OCI-LY1 (cell line): ENCODE measurements around the gene TMEM131.

Experiments
- H2AFZ ChIP-seq: fragments of 200-600 bp; sonication (generic), shearing (Covaris generic); 2 replicates; pipeline ENCODE4 v1.6.0; 2014; ENCODE audit warnings: antibody characterized with exemption, mild to moderate bottlenecking, low read length
- H3F3A ChIP-seq: fragments of 200-600 bp; sonication (generic), shearing (Covaris generic); 2 replicates; pipeline ENCODE4 v1.6.0; 2014; ENCODE audit warnings: mild to moderate bottlenecking, antibody characterized with exemption, low read length, moderate library complexity; ENCODE audit not compliant: insufficient read depth
- H3K27ac ChIP-seq: fragments of 200-600 bp; sonication (generic); 2 replicates; pipeline ENCODE4 v1.5.1; 2014; ENCODE audit warnings: low read length, mixed run types, mild to moderate bottlenecking, low read depth; ENCODE audit not compliant: poor library complexity, severe bottlenecking
- H3K27me3 ChIP-seq: fragments of 200-600 bp; sonication (generic); 2 replicates; pipeline ENCODE4 v1.6.0; 2014; ENCODE audit warnings: antibody characterized with exemption, mild to moderate bottlenecking, low read length, moderate library complexity; ENCODE audit not compliant: insufficient read depth
- H3K36me3 ChIP-seq: fragments of 200-600 bp; sonication (generic); 2 replicates; pipeline ENCODE4 v1.6.1; 2014; ENCODE audit warnings: mild to moderate bottlenecking, antibody characterized with exemption, low read length, moderate library complexity, mixed read lengths; ENCODE audit not compliant: insufficient read depth
- H3K4me1 ChIP-seq: fragments of 200-600 bp; sonication (generic); 2 replicates; pipeline ENCODE4 v1.5.1; 2014; ENCODE audit warnings: mild to moderate bottlenecking, low read length, moderate library complexity; ENCODE audit not compliant: insufficient read depth, severe bottlenecking
- H3K4me2 ChIP-seq: fragments of 200-600 bp; sonication (generic), shearing (Covaris generic); 2 replicates; pipeline ENCODE4 v1.6.1; 2014; ENCODE audit warnings: low read length
- H3K4me3 ChIP-seq: fragments of 200-600 bp; sonication (generic); 2 replicates; pipeline ENCODE4 v1.5.1; 2014; ENCODE audit warnings: low read length, low read depth, mild to moderate bottlenecking, mixed read lengths; ENCODE audit not compliant: poor library complexity, severe bottlenecking
- H3K79me2 ChIP-seq: fragments of 200-600 bp; shearing (Covaris generic); 2 replicates; pipeline ENCODE4 v1.6.1; 2016; ENCODE audit warnings: mixed run types, low read length, mixed read lengths; ENCODE audit not compliant: insufficient read depth
- H3K9ac ChIP-seq: fragments of 200-600 bp; sonication (generic), shearing (Covaris generic); 2 replicates; pipeline ENCODE4 v1.6.1; 2014; ENCODE audit warnings: mild to moderate bottlenecking, low read length, mixed read lengths
- H3K9me2 ChIP-seq: fragments of 200-600 bp; sonication (generic), shearing (Covaris generic); 2 replicates; pipeline ENCODE4 v1.6.1; 2014; ENCODE audit warnings: low read depth, mild to moderate bottlenecking, low read length, mixed read lengths
- H3K9me3 ChIP-seq: fragments of 200-600 bp; shearing (Covaris generic); 2 replicates; pipeline ENCODE4 v1.6.1; 2014; ENCODE audit warnings: low read length, mixed read lengths
- H4K20me1 ChIP-seq: fragments of 200-600 bp; sonication (generic), shearing (Covaris generic); 2 replicates; pipeline ENCODE4 v1.6.0; 2016; ENCODE audit warnings: mild to moderate bottlenecking, low read length; ENCODE audit not compliant: insufficient read depth
- EZH2 ChIP-seq: fragments of 200-600 bp; sonication (generic), shearing (Covaris generic); IDR thresholded peaks from 2 replicates; pipeline ENCODE4 v1.8.0; 2017; ENCODE audit warnings: borderline replicate concordance, mixed run types, mild to moderate bottlenecking, antibody characterized with exemption, low read length, moderate library complexity, mixed read lengths
- TF ChIP-seq, protein P1 (sequence below): fragments of 200-600 bp; sonication (generic), shearing (Covaris generic); IDR thresholded peaks from 2 replicates; pipeline ENCODE4 v1.5.1; 2017; ENCODE audit warnings: mild to moderate bottlenecking, antibody characterized with exemption, low read length, moderate library complexity, mixed read lengths

TMEM131 gene

DNA sequence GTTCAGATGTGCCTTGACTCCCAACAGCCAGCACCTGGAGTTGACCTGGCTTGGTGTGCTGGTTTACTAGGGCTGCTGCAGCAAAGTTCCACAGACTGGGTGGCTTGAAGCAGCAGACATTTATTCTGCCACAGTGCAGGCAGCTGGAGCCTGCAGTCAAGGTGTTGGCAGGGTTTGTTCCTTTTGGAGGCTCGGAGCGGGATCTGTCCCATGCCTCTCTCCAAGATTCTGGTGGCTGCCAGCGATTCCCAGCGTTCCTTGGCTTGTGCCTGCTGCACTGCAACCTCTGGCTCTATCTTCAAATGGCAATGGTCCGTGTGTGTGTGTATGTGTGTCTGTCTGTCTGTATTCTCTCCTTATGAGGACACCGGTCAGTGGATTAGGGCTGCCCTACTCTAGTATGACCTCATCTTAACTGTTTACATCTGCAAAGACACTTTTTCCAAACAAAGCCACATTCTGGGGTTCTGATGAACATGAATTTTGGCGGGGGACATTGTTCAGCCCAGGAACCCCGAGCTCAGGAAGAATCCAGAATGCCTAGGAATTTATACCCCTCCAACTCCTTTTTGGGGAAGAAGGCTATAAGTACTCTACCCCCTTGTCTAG is 44.7 kb upstream of the TMEM131 start:
- no peak for TF ChIP-seq EZH2
- TF ChIP-seq, protein P1, sequence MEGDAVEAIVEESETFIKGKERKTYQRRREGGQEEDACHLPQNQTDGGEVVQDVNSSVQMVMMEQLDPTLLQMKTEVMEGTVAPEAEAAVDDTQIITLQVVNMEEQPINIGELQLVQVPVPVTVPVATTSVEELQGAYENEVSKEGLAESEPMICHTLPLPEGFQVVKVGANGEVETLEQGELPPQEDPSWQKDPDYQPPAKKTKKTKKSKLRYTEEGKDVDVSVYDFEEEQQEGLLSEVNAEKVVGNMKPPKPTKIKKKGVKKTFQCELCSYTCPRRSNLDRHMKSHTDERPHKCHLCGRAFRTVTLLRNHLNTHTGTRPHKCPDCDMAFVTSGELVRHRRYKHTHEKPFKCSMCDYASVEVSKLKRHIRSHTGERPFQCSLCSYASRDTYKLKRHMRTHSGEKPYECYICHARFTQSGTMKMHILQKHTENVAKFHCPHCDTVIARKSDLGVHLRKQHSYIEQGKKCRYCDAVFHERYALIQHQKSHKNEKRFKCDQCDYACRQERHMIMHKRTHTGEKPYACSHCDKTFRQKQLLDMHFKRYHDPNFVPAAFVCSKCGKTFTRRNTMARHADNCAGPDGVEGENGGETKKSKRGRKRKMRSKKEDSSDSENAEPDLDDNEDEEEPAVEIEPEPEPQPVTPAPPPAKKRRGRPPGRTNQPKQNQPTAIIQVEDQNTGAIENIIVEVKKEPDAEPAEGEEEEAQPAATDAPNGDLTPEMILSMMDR = no peak
- no peaks in the 10 kb centered on the region for H3K9me2 ChIP-seq
- H2AFZ ChIP-seq = no peak overlapping the region
- H3K27me3 ChIP-seq = no peaks in the 10 kb centered on the region
- no peak overlapping the region for H3K4me2 ChIP-seq
- no peaks in the 10 kb centered on the region for H3K79me2 ChIP-seq
- H4K20me1 ChIP-seq = no peaks in the 10 kb centered on the region
- peak overlapping the region; percentile 74 for H3K27ac ChIP-seq
- no peak overlapping the region for H3K9ac ChIP-seq
- H3K36me3 ChIP-seq = no peaks in the 10 kb centered on the region
- H3K4me3 ChIP-seq = no peak overlapping the region
- H3K9me3 ChIP-seq = peaks cover under 1% of the 10 kb centered on the region; the same call in 1 of the 2 replicates
- no peaks in the 10 kb centered on the region; the same call in 1 of the 2 replicates for H3F3A ChIP-seq
- H3K4me1 ChIP-seq = peaks cover 18% of the 10 kb centered on the region

DNA sequence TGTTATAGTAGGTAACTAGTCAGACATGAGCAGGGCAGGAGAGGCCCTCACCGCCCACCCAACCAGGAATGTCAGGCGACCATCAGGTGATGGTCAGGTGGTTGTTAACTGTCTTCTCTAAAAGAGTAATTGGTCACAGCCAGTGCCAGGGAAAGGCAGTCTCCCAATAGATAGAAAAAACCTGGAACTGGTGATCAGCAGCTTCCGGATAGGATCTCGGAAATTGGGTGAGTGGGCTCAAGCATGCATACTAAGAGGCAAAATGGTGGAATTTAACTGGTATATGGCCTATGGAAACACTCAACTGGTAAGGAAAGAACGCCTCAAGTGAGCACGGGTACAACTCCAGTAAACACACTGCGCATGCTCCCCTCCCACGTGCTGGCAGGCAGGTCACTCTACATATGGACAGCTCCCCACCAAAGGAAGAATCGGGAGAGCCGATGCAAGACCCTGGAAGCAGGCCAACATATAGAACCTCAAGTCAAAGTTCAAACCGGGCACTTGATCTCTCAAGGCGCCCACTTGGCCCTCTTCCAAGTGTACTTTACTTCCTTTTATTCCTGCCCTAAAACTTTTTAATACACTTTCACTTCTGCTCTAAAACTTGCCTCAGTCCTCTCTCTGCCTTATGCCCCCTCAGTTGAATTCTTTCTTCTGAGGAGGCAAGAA is 43.5 kb upstream of the TMEM131 start:
- no peaks in the 10 kb centered on the region for H3K36me3 ChIP-seq
- H2AFZ ChIP-seq = no peak overlapping the region
- no peaks in the 10 kb centered on the region for H3K9me2 ChIP-seq
- no peak overlapping the region for H3K9ac ChIP-seq
- no peaks in the 10 kb centered on the region for H3K9me3 ChIP-seq
- H3K27ac ChIP-seq = peak overlapping the region; percentile 74
- H3K4me2 ChIP-seq = no peak overlapping the region; the same call in 1 of the 2 replicates
- TF ChIP-seq EZH2 = no peak
- TF ChIP-seq, protein P1 = no peak
- H3K4me3 ChIP-seq = no peak overlapping the region
- peaks cover 18% of the 10 kb centered on the region for H3K4me1 ChIP-seq
- H4K20me1 ChIP-seq = no peaks in the 10 kb centered on the region
- no peaks in the 10 kb centered on the region for H3K27me3 ChIP-seq
- no peaks in the 10 kb centered on the region; the same call in 1 of the 2 replicates for H3F3A ChIP-seq
- H3K79me2 ChIP-seq = no peaks in the 10 kb centered on the region

DNA sequence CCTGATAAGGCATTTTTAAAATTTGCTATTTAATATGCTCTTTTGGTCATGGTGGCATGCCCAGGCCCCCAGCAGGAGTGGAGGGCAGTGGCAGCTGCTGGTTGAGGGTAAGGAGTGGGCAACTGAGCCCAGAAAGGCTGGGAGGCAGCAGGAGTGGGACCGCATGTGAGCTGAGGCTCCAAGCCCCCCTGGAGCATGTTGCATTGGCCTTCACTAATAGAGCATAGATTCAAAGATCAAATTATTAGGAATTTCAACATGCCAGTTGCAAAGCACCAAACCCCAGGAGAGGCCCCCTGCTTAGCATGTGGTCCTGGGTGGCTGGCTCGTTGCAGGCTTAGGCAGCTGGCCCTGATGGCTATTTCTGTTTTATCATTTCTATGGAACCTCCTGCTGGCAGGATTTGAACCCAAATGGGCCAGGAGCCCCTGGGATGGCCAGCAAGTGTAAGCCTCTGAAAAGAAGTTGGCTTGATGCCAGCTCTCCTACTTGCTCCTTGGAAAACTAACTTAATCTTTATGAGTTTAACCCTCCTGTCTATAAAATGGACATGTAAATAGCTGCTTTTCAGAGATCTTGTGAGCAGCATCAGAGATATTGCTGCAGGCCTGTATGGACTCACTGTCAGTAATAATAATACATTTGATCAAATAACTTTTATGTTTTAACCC is 42.1 kb upstream of the TMEM131 start:
- H3K9me3 ChIP-seq = no peaks in the 10 kb centered on the region
- H3K4me1 ChIP-seq = peaks cover 18% of the 10 kb centered on the region
- TF ChIP-seq, protein P1 = no peak
- TF ChIP-seq EZH2 = no peak
- no peaks in the 10 kb centered on the region for H3K36me3 ChIP-seq
- H3F3A ChIP-seq = no peaks in the 10 kb centered on the region; the same call in 1 of the 2 replicates
- no peaks in the 10 kb centered on the region for H3K27me3 ChIP-seq
- H4K20me1 ChIP-seq = no peaks in the 10 kb centered on the region
- H3K79me2 ChIP-seq = no peaks in the 10 kb centered on the region
- H3K4me3 ChIP-seq = no peak overlapping the region
- no peak overlapping the region for H3K9ac ChIP-seq
- no peak overlapping the region for H2AFZ ChIP-seq
- no peaks in the 10 kb centered on the region for H3K9me2 ChIP-seq
- no peak overlapping the region for H3K27ac ChIP-seq
- H3K4me2 ChIP-seq = no peak overlapping the region
